ENCODE results near the gene MFAP4. TPM values are rescaled to one million over a fixed set of nuclear protein-coding genes. Genes with fewer than 3 reads are reported as not detected.

Gene MFAP4
- total and polyA plus RNA-seq, 7 donors = 5.8 to 44.5 (median 8.9) TPM

DNA sequence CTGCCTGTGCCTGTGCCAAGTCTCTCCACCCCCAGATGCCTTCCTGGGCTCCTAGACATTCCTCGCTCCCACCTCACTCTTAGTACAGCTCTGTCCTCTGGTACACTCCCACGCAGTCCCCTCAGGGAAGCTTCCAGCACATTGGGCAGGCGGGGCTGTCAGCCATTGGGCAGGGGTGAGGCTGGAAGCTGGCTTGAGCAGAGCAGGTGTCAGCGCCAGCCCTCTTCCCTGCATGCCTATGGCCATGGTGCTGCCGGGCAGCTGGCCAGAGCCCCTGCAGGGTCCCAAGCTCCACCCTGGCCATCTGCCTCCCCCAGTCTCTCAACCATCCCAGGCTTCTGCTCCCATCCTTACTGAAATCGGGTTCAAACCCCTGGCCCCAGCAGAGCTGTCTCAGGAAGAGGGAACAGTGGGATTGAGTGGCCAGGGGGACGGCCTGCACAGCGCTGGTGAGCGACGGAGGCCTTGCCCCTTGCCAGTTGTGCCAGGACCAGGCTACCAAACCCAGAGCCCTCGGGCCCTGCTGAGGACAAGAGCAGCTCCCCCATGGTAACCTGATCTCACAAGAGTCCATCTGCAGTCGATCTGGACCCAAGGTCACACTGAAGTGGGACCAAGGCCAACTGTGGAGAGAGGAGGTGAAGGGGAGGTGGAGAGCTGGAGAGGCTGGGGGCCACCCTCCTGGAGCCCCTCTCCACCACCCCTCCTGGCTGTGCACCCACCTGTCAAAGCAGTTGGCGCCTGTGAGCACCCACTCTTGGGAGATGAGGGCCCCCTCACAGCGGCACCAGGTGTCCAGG lies 22.1 kb downstream of the MFAP4 start:
- no peaks in the 10 kb centered on the region for H3K9me3 ChIP-seq
- DNase-seq = peak in 1 of 2 donors; percentile 49
- no peak for ATAC-seq
- WGBS, 3 donors = 56 to 63% (median 61%) methylated on average over 13 to 14 of the region's 14 CpGs
- intact Hi-C loops (cut with DNase I) = loop anchor here in 1 of 2 donors (10.0 kb wide), 1 partner anchor 400 kb away; no protein-coding TSS in a partner anchor
- H3K4me1 ChIP-seq = no peaks in the 10 kb centered on the region
- no peak overlapping the region for H3K4me3 ChIP-seq
- H3K36me3 ChIP-seq (ENCODE audit: insufficient read depth in 1 of 2, low read depth in 1 of 2) = no peaks in the 10 kb centered on the region
- no peak overlapping the region for H3K27ac ChIP-seq
- no peaks in the 10 kb centered on the region for H3K27me3 ChIP-seq (ENCODE audit: insufficient read depth in 3 of 3, low read length in 2 of 3)
- TF ChIP-seq, protein P1, sequence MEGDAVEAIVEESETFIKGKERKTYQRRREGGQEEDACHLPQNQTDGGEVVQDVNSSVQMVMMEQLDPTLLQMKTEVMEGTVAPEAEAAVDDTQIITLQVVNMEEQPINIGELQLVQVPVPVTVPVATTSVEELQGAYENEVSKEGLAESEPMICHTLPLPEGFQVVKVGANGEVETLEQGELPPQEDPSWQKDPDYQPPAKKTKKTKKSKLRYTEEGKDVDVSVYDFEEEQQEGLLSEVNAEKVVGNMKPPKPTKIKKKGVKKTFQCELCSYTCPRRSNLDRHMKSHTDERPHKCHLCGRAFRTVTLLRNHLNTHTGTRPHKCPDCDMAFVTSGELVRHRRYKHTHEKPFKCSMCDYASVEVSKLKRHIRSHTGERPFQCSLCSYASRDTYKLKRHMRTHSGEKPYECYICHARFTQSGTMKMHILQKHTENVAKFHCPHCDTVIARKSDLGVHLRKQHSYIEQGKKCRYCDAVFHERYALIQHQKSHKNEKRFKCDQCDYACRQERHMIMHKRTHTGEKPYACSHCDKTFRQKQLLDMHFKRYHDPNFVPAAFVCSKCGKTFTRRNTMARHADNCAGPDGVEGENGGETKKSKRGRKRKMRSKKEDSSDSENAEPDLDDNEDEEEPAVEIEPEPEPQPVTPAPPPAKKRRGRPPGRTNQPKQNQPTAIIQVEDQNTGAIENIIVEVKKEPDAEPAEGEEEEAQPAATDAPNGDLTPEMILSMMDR (IDR thresholded peaks at IDR 0.05) = no peak

DNA sequence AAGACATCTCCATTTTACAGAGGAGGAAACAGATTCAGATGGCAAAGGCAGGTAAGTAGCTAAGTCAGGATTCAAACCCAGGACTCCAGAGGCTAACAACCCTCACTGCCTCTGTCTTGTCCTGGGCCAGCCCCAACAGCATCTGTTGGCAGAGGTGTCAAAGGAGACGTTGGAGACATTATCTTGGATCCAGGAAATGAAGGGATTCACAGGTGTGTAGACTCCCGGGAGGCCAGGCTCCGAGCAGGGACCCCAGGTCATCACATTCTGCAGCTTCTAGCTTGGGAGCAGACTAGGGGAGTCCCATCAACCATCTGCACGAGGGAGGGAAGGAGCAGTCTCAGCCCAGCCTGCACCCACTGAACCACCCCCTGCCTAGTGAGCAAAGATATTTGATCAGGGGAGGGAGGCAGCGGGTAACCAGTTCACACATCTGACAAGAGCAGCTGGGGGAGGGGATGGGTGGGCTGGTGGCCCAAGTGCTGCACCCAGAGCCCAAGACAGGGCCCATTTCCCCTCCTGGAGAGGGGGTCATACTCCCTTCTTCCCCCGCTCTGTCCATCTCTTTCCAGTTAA lies 23.4 kb downstream of the MFAP4 start:
- H3K27me3 ChIP-seq (ENCODE audit: insufficient read depth in 3 of 3, low read length in 2 of 3) = no peaks in the 10 kb centered on the region
- H3K36me3 ChIP-seq (ENCODE audit: insufficient read depth in 1 of 2, low read depth in 1 of 2) = no peaks in the 10 kb centered on the region
- intact Hi-C loops (cut with DNase I) = loop anchor here (2.0 to 10.0 kb wide), 4 partner anchors 83 to 403 kb away; no protein-coding TSS in a partner anchor
- H3K27ac ChIP-seq = no peak overlapping the region
- H3K9me3 ChIP-seq = no peaks in the 10 kb centered on the region
- WGBS, 3 donors = 40 to 51% (median 49%) methylated on average over 6 of the region's 6 CpGs
- no peaks in the 10 kb centered on the region for H3K4me1 ChIP-seq
- peak in 1 of 2 donors; percentile 41 for DNase-seq
- TF ChIP-seq, protein P1 (IDR thresholded peaks at IDR 0.05) = no peak
- H3K4me3 ChIP-seq = no peak overlapping the region
- no peak for ATAC-seq

- intact Hi-C loops (cut with DNase I) = loop anchor here (2.0 to 10.0 kb wide), 4 partner anchors 84 to 404 kb away; no protein-coding TSS in a partner anchor
- ATAC-seq (no peak), DNase-seq (no peak)
- Histone ChIP-seq H3K27ac (peak overlapping the region; percentile 76), H3K4me1 (no peaks in the 10 kb centered on the region), H3K27me3 (ENCODE audit: insufficient read depth in 3 of 3, low read length in 2 of 3) (no peaks in the 10 kb centered on the region), H3K9me3 (no peaks in the 10 kb centered on the region), H3K36me3 (ENCODE audit: insufficient read depth in 1 of 2, low read depth in 1 of 2) (no peaks in the 10 kb centered on the region), H3K4me3 (peak overlapping the region; percentile 90)
- 21 to 26% (median 23%) methylated on average over 14 of the region's 14 CpGs for WGBS, 3 donors
- TF ChIP-seq, protein P1 (IDR thresholded peaks at IDR 0.05) = no peak
These were observed 23.9 kb downstream of the MFAP4 start for GRCh38 chr17:19363114-19363438.

DNA sequence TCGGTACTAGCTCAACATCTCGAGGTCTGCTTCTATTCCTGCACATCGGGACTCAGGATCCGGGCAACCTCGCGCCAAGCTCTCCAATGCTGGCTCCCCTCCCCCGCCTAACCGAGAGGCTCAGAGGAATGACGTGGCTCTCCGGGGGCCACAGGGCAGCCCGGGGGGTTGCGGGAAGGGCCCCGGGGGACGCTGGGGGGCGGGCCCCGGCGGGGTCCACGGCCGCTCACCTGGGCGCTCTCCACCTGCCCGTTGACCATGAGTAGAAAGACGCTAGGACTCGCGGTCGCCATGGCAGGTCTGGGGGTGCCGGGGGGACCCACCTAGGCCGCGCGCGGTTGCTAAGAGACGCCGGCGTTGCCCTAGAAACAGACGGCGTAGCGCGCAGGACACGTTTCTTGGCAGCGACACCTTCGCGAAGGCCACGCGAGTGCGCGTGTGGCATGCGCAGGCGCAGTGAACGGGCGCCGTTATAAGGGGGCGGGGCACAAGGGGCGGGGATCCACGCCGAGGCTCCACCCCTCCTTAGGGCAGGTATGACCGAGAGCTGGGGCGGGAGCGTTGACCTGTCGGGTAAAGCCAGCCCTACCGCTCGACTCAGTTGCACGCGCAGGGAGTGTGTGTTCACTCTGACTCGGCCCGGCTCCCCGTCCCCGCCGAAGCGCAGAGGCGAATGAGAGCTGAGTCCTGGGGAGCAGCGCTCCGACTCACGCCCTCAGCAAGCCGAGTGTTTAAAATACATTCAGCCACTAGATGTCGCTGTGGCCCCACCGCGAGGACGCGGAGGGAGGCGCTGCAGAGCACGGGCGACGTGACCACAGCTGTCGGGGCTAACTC lies 24.5 kb downstream of the MFAP4 start, which contains the start of gene B9D1:
Gene B9D1, minus strand, starts transcription at position 447 of the 837 bp plus-strand sequence. Its CDS starts 154 bp downstream, at position 293.
- TF ChIP-seq, protein P1 (IDR thresholded peaks at IDR 0.05) = peak; percentile 97
- DNase-seq (peak; percentile 91 to 97), ATAC-seq (peak; percentile 96 to 98 (median 96))
- intact Hi-C loops (cut with DNase I) = loop anchor here (2.0 to 10.0 kb wide), 4 partner anchors 84 to 404 kb away; no protein-coding TSS in a partner anchor
- peak within 1 kb of the TSS; percentile 90 for H3K4me3 ChIP-seq
- no peaks in the 10 kb centered on the region for H3K9me3 ChIP-seq
- H3K4me1 ChIP-seq = no peaks in the 10 kb centered on the region
- H3K36me3 ChIP-seq (ENCODE audit: insufficient read depth in 1 of 2, low read depth in 1 of 2) = peaks cover 0 to 1% of the 10 kb centered on the region in 2 donors
- no peaks in the 10 kb centered on the region for H3K27me3 ChIP-seq (ENCODE audit: insufficient read depth in 3 of 3, low read length in 2 of 3)
- H3K27ac ChIP-seq = peak within 1 kb of the TSS; percentile 76
- WGBS, 3 donors = 0% methylated on average over 75 to 83 of the region's 83 CpGs

All from psoas muscle (tissue), 8 donors.